ENCODE data around the gene ZNF780B.

The ZNF780B gene

GRCh38 chr19:40081411-40081810 lies 25.4 kb upstream of the ZNF780B start:
- no peak for DNase-seq
- no peak for TF ChIP-seq CTCF (IDR thresholded peaks at IDR 0.05; ENCODE audit: low read depth, low read length)
- Histone ChIP-seq H3K4me3 (ENCODE audit: low read depth, low read length) (no peak overlapping the region), H3K9me3 (no peaks in the 10 kb centered on the region), H3K4me1 (no peaks in the 10 kb centered on the region), H3K27me3 (no peaks in the 10 kb centered on the region), H3K36me3 (peaks cover 31% of the 10 kb centered on the region)

GRCh38 chr19:40080289-40080688 lies 24.3 kb upstream of the ZNF780B start:
- no peak for DNase-seq
- TF ChIP-seq CTCF (IDR thresholded peaks at IDR 0.05; ENCODE audit: low read depth, low read length), result no peak
- H3K9me3 ChIP-seq, result no peaks in the 10 kb centered on the region
- no peak overlapping the region for H3K4me3 ChIP-seq (ENCODE audit: low read depth, low read length)
- no peaks in the 10 kb centered on the region for H3K4me1 ChIP-seq
- peaks cover 43% of the 10 kb centered on the region for H3K36me3 ChIP-seq
- H3K27me3 ChIP-seq, result no peaks in the 10 kb centered on the region

GRCh38 chr19:40078377-40078776 lies 22.3 kb upstream of the ZNF780B start:
- DNase-seq, result no peak
- TF ChIP-seq CTCF (IDR thresholded peaks at IDR 0.05; ENCODE audit: low read depth, low read length), result no peak
- H3K9me3 ChIP-seq, result no peaks in the 10 kb centered on the region
- H3K4me3 ChIP-seq (ENCODE audit: low read depth, low read length), result no peak overlapping the region
- peaks cover 57% of the 10 kb centered on the region for H3K36me3 ChIP-seq
- H3K4me1 ChIP-seq, result no peaks in the 10 kb centered on the region
- H3K27me3 ChIP-seq, result no peaks in the 10 kb centered on the region

- Histone ChIP-seq H3K4me1 (no peaks in the 10 kb centered on the region), H3K27me3 (0 out of 2 replicates have a peak, but pooled peaks cover 3% of the 10 kb centered on the region), H3K4me3 (ENCODE audit: low read depth, low read length) (no peak overlapping the region), H3K9me3 (no peaks in the 10 kb centered on the region), H3K36me3 (peaks cover 12% of the 10 kb centered on the region)
- no peak for DNase-seq
- no peak for TF ChIP-seq CTCF (IDR thresholded peaks at IDR 0.05; ENCODE audit: low read depth, low read length)
These were observed 14.0 kb upstream of the ZNF780B start for GRCh38 chr19:40070058-40070457.

- no peak for TF ChIP-seq CTCF (IDR thresholded peaks at IDR 0.05; ENCODE audit: low read depth, low read length)
- Histone ChIP-seq H3K4me3 (ENCODE audit: low read depth, low read length) (no peak overlapping the region), H3K9me3 (no peaks in the 10 kb centered on the region)
These were observed 3.6 kb upstream of the ZNF780B start for GRCh38 chr19:40059624-40060023.

GRCh38 chr19:40057166-40057565 lies 1.1 kb upstream of the ZNF780B start:
- H3K27me3 ChIP-seq, result no peaks in the 10 kb centered on the region
- no peak for TF ChIP-seq CTCF (IDR thresholded peaks at IDR 0.05; ENCODE audit: low read depth, low read length)
- no peaks in the 10 kb centered on the region for H3K36me3 ChIP-seq
- no peaks in the 10 kb centered on the region for H3K9me3 ChIP-seq
- H3K4me1 ChIP-seq, result no peaks in the 10 kb centered on the region
- no peak overlapping the region for H3K4me3 ChIP-seq (ENCODE audit: low read depth, low read length)
- no peak for DNase-seq

More at GRCh38 chr19:40059624-40060023, 3.6 kb upstream of the ZNF780B start:
- Histone ChIP-seq H3K4me1 (no peaks in the 10 kb centered on the region), H3K36me3 (no peaks in the 10 kb centered on the region), H3K27me3 (no peaks in the 10 kb centered on the region)
- DNase-seq, result no peak

Measured in BE2C (cell line).